GM19023 (cell line): ENCODE measurements around the gene HINT2.

ENCODE experiments used
- ATAC-seq: cut with Tn5 transposase; IDR thresholded peaks from one replicate; pipeline ENCODE4 v1.9.1; 2021; ENCODE audit warnings: mild to moderate bottlenecking, moderate library complexity; ENCODE audit not compliant: unreplicated experiment

Gene HINT2

GRCh38 chr9:35841645-35841900, 26.7 kb upstream of the HINT2 start:
- no peak for ATAC-seq

- ATAC-seq, result no peak
These were observed 26.2 kb upstream of the HINT2 start for GRCh38 chr9:35840881-35841644.

GRCh38 chr9:35839926-35840325, 25.1 kb upstream of the HINT2 start:
- no peak for ATAC-seq

- ATAC-seq, result no peak
These were observed 21.8 kb upstream of the HINT2 start for GRCh38 chr9:35836595-35836994.

- no peak for ATAC-seq
These were observed 20.9 kb upstream of the HINT2 start for GRCh38 chr9:35835766-35836165.

- ATAC-seq, result no peak
These were observed 20.4 kb upstream of the HINT2 start for GRCh38 chr9:35835216-35835632.

GRCh38 chr9:35834260-35835215, 19.7 kb upstream of the HINT2 start:
- no peak for ATAC-seq

GRCh38 chr9:35832814-35833213, 18.0 kb upstream of the HINT2 start:
- ATAC-seq, result no peak

- ATAC-seq, result no peak
These were observed 16.2 kb upstream of the HINT2 start for GRCh38 chr9:35831040-35831439.

- no peak for ATAC-seq
These were observed 14.9 kb upstream of the HINT2 start for GRCh38 chr9:35829764-35830096.

- ATAC-seq, result peak; percentile 82
These were observed 14.4 kb upstream of the HINT2 start, which contains the start of gene TMEM8B for GRCh38 chr9:35829084-35829763. TSS of gene TMEM8B (plus strand) at chr9:35829228. CDS start at chr9:35829448, 220 bp downstream.

GRCh38 chr9:35828716-35829083, 13.9 kb upstream of the HINT2 start, which contains the start of gene FAM221B:
TSS of gene FAM221B (minus strand) at chr9:35828732. CDS start at chr9:35826161, 2,571 bp downstream.
- no peak for ATAC-seq

- ATAC-seq, result no peak
These were observed 12.6 kb upstream of the HINT2 start for GRCh38 chr9:35827486-35827885.

- no peak for ATAC-seq
These were observed 11.3 kb upstream of the HINT2 start for GRCh38 chr9:35826071-35826701.

- no peak for ATAC-seq
These were observed 8.1 kb upstream of the HINT2 start for GRCh38 chr9:35822926-35823325.

GRCh38 chr9:35820076-35820475, 5.2 kb upstream of the HINT2 start:
- ATAC-seq, result no peak

- no peak for ATAC-seq
These were observed 3.5 kb upstream of the HINT2 start for GRCh38 chr9:35818341-35818740.

- no peak for ATAC-seq
These were observed 1.9 kb upstream of the HINT2 start for GRCh38 chr9:35816708-35817107.

GRCh38 chr9:35814106-35814840, 569 bp downstream of the HINT2 start:
- ATAC-seq, result peak; percentile 20

GRCh38 chr9:35813434-35814105, 1.3 kb downstream of the HINT2 start:
- no peak for ATAC-seq
